Measurements from ENCODE around the gene NFIB.

DNA sequence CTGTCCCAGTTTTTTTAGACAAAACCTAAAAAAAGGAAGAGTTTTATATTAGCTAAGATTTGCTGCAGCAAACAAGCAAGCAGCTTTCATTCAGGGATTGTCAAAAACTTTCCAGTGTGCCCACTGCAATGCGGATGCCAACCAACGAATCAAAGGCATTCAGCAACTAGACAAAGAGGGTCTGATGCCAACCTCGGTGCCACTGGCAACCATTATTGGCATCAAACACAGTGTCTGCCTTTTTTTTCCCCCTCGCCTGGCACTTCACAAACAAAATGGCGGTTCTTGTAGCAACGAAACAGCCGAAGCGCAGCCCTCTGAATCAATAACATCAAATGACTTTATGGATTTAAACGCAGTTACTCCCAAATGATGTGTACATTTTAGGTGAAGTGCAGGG lies 10.4 kb downstream of the NFIB start:
- TF ChIP-seq EZH2 (IDR thresholded peaks at IDR 0.05; ENCODE audit: insufficient read depth, poor library complexity, severe bottlenecking) (no peak), EZH2phosphoT487 (IDR thresholded peaks at IDR 0.05; ENCODE audit: insufficient read depth, low read depth) (no peak)

Measured in GM23248 (cell line).